GM18870 (cell line): Measurements from ENCODE around the gene AK1.

Source experiments
- ATAC-seq: cut with Tn5 transposase; IDR thresholded peaks from one replicate; pipeline ENCODE4 v1.9.1; 2021; ENCODE audit warnings: moderate library complexity; ENCODE audit not compliant: unreplicated experiment

Gene AK1, protein sequence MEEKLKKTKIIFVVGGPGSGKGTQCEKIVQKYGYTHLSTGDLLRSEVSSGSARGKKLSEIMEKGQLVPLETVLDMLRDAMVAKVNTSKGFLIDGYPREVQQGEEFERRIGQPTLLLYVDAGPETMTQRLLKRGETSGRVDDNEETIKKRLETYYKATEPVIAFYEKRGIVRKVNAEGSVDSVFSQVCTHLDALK

DNA sequence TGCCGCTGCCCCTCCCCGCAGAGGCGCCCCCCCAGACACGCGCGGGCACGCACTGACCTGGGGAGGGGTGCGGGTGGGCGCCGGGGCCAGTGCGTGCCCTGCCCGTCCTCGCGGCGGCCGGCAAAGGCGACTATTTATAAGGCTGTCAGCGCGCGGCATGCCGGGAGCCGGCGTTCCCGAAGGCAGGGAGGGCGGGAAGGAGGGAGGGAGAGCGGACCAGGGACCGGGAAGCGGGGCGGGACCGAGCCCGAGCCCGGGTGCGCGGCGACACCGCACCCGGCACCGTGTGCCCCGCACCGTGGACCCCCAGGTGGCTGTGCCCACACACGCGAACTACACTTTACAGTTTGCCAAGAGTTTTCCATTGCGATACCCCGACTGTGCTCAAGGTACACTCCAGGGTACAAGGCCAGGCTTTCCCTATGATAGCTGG is at the start of gene AK1:
Gene AK1, minus strand, starts transcription at position 110 of the 433 bp plus-strand sequence. CDS start 3,058 bp downstream, outside the sequence.
- ATAC-seq: no peak

DNA sequence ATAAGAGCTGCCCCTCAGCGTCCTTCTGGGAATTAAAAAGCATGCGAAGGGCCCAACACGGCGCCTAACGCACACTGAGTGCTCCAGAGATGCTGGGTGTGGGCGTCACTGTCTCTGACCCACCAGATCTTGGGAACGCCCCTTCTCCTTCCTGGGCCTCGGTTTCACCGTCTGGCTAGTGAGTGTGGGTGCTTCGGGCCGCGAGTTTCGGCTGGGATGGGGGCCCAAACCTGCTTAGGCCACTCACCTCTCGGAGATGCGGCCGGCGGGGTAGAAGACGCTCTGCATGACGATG is 49.4 kb upstream of the AK1 start:
- no peak for ATAC-seq

DNA sequence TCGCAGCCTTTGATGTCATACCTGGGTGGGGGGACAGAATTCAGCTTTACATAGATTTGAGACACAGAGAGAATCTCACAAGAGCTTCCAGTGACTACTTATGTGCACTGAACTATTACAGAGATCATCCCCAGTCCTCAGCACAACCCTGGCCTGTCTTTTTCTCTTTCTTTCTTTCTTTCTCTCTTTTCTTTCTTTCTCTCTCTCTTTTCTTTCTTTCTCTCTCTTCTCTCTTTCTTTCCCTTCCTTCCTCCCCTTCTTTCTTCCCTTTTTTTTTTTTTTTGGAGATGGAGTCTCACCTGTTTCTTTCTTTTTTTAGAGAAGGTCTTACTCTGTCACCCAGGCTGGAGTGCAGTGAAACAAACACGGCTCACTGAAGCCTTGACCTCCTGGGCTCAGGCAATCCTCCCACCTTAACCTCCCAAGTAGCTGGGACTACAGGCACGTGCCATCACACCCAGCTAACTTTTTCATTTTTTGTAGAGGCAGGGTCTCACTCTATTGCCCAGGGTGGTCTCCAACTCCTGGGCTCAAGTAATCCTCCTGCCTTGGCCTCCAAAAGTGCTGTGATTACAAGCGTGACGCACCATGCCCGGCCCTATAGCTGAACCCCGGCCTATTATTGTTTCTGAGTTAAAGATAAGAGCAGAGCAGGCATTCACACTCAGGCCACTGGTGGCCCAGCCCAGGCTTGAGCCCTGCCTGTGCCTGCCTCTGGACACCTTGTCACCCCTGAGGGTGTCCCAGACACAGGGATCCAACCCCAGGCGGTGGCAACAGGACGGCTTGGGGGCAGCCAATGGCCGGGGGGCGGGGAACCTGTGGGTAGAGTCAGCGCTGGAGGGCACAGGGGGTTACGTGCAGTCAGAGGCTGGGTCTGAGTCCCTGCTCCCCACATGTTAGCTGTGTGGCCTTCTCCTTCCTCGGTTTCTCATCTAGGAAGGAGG is 48.8 kb upstream of the AK1 start:
- no peak for ATAC-seq

DNA sequence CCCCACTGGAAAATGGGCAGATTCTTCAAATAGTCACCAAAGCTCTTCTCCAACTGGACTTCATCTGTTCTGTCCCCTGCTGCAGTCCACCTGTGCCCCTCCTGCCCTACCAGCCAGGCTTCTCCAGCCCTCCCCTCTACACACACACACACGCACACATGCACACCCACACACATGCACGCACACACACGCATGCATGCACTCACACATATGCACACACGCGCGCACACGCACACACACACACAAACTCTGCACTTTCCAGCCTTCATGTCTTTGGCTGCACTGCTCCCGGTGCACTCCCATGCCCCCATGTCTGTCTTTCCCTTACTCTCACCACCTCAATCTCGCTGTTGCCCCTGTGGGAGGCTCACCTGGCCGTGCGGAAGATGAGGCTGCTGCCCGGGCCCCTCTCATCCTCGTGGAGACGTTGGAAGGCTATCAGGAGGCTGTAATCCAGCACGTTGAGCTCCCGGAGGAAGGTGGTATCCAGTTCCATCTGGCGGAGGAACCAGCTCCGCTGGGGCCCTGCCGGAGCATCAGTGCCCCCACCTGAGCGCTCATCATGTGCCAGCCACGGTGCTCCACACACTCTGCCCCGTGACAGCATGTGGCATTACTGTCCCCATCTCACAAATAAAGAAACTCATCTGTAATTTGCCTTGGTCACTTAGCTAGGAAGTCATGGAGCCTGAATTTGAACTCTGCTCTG is 47.4 kb upstream of the AK1 start:
- ATAC-seq: no peak

DNA sequence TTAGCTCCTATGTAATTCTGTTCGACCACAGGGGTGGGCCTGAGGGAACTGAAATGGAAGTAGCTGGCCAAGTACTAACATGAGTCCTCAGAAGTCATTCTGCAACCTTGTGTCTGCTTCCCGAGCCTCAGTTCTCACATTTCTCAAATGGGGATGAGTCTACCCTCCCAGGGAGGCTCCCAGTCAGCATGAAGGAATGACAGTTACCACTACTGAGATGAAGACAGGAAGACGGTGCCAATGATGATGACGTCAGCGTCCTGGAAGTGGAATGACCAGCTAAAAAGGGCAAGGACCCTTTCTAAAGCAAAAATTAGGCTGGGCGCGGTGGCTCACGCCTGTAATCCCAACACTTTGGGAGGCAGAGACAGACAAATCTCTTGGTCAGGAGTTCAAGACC is 46.3 kb upstream of the AK1 start:
- ATAC-seq: no peak

DNA sequence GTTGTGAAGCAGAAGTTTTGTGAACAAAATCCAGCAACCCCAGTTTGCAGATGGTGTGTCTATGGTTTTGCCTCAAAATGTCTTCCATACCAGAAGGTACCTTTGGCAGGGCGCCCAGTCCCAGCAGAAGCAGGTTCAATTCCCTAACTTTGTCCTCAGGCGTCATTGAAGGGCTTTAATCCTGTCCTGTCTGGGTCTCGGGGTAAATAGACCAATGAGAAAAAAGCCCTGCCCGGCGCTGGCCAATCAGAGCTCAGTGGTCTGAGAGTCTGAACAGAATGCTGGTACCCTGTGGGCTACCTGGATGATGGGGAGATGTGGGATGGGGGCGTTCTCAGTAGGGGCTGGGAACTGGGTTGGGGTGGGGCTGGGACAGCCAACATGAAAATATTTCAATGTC is 45.6 kb upstream of the AK1 start:
- ATAC-seq: no peak

DNA sequence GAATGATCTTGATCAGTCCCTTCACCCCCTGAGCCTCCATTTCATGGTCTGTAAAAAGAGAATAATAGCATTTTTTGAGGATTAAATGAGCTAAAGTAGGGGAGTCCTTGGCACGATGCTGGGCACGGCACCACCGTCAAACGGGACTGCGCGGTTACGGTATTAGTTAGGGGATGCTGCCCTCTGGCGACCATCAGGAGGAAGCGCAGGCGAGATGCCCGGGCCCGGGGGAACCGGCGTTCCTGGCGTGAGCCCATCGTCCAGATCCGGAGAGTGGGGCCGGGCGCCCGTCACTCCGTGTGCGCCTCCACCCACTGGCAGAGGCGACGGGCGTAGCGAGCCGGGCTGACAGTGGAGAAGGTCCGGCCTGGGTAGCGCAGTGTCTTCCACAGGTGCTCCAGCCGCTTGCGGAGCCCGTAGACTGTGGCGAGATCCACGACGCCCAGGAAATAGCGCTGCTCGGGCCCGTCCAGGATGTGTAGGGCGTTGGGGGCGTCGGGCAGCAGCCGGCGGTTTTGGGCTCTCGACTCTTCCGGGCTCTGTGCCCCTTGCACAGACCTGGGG is 44.2 kb upstream of the AK1 start:
- ATAC-seq: no peak

DNA sequence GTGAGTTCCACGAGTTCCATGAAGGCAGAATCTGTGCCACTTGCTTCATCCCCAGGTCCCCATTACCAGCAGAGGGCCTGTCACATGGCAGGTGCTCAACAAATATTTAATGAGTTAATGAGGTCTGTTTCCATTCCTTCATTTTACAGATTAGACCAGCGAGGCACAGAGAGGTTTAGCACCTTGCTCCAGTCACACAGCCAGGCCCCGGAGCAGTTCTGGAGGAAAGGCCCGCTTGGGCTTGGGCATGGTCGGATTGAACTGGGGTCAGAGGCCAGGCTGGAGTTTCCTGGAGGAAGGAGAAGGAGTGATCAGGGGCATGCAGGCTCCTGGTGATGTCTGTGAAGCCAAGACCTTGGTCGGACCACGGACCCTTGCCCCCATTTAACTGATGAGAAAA is 43.3 kb upstream of the AK1 start:
- ATAC-seq: no peak

DNA sequence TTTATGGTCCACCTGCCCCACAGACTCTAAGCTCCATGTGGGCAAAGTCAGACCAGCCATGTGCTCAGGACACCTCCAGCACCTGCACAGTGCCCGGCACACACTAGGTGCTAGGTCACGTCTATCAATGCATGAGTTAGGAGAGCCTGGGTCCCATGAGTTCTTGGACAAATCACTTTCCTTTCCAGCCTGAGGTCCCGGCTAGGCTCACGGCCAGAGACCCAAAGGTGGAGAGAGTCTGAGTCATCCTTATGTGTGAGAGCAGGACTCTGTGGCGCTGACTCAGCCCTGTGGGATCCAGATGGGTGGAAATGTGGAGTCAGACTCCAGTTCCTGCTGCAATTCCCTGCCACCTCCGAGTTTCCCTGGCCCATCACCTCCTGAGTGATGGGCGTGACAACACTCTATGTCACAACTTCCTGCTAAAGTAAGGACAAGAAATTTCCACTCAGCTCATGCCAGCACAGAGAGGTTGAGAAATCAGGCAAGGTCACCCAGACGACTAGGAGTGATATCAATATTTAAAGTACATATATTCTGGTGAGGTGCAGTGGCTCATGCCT is 41.9 kb upstream of the AK1 start:
- no peak for ATAC-seq

DNA sequence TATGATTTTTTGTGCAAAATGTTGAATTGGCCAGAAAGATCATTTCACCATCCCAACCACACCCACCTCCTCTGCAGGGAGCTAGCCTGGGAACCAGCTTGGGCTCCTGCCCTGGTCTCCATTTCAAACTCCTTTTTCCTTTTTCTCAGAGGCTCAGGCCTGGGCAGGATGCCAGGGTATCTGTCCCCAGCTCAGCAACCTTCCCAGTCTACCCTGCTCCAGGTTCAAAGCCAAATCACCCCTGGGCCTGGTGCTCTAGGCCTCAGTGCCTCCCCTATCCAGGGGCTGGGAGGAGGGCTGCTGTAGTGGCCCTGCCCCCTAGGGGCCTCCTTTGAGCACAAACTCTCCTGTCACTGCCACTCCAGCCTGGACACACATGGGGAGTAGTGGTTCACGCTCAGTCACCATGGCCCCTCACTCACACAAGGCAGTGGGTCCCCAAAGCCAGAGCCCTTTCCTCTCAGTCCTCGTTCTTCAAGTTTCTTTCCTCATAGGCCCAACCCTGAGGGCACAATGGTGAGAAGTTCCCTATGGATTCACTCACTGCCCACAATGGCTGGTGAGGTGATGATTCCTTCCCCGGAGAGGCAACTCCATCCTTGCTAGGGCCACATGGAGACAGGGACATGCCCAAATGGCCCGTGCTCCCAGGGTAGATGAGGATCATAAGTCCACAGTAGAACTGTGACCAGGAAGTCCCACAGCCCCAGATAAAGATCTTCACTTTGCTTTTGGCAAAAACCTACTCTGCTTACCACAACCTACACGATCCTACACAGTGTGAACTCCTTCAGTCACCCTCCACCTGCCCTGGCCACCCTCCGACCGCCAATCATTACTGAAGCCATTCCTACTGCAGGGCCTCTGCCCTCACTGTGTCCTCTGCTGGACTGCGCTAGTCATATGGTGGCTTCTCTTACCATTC is 41.0 kb upstream of the AK1 start:
- ATAC-seq: no peak

DNA sequence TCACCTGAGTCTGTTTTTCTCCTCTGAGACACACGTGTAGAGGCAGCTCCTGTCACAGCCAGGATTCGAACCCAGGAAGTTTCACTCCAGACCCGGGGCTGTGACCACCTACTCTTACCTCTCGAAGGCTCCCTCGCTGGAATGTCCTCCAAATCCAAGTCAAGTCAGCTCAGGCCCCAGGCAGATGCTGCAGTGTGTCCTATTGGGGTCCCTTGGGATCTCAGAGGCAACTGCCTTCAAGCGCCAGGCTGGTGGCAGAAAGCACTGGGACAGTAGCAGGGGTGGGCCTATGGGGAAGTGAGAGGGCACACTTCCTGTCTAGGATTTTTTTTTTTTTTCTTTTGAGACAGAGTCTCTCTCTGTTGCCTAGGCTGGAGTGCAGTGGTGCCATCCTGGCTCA is 40.1 kb upstream of the AK1 start:
- peak; percentile 33 for ATAC-seq

DNA sequence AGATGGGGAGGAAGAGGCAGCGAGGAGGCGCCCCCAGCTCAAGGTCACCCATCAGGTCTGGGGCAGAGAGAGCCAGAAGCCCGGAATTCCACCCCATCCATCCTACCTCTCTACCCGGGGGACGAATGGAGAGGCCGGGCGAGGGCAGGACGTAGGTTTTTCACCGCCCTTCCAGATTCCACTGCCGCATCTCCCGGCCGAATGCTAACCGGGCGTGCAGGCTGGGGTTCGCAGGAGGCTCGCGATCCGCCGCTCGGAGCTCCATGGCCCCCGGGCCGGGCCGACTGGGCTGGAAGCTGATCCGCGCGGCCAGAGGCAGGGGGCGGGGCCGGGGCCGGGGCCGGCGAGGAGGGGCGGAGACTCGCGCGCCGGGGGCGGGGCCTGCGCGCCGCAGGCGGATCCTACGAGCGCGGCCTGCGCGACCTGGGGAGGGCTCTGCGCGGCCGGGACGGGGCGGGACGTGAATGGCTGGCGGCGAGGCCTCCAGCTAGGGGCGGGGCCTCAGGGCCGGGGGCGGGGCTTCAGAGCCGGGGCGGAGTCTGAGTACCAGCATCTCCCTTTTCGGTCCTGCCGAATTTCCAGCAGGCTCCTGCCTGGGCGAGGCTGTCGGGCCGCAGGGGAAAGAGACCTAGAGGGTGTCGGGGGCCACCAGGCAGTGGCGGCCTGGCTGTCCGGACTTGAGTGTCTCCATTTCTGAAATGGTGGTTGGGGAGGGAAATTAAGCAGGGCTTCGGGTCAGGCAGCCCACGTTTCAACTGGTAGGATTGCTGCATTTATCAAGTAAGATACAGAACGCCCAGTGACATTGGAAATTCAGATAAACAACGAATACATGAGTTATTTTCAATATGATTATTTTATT is 39.5 kb upstream of the AK1 start, which contains the start of gene ST6GALNAC4:
Gene ST6GALNAC4, minus strand, starts transcription at position 322 of the 862 bp plus-strand sequence. CDS start 622 bp downstream, outside the sequence.
- ATAC-seq: no peak

DNA sequence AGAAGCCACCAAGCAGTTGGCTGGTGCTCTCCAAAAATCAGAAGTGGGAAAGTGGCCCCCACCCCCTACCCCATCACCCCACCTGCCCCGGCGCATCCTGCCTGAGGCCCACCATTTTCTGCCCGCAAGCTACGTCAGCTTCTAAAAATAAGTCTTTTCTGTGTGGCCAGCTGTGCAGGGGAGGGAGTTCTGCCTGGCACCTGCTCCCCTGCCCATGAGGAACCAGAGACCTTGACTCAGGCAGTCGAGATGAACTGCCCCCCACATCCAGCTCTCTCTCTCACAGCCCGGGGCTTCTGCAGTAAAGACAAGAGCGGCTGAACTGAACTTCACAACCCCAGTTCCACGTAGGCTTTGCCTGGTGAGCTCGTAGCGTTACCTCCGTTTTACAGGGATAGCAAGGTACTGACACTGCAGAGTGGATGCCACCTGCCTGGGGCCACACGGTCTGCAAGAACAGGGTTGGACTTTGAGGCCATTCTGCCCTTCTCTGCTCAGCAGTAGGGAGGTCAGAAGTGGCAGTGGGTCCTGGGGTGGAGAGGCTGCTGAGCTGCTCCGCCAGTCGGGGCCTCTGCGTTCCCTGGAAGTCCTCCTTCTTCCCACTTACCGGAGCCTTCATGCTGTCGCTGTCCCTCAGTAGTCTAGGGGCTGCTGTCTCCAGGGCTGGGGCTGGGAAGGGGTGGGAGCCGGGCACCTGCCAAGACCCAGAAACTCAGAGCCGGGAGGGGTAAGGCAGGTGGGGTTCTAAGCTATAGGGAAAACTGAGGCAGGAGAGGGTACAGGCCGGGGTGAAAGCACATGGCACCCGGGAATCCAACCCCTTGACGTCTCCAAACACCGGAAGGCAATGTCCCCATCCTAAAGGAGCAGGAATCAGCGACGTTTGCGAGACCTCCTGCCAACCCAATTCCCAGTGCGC is 38.6 kb upstream of the AK1 start:
- no peak for ATAC-seq

DNA sequence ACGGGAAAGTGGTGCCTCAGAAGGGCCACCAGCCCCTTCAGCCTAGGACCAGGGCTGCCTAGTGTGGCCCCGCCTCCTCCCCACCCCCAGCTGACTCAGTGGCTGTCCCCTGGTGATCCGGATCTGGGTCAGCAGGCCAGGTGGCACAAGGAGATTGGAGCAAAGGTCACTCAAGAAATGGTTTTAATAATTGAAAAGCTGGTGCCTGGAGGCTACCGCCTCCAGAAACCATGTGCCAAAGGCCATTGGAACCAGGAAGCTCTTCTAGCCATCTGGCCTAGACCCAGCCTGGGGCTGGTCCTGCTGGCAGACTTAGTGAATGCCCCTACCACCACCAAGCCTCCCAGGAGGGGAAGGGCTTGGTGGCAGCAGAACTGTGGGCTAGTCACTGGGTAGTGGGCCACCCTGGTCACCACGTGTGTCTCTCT is 37.9 kb upstream of the AK1 start:
- ATAC-seq: no peak

DNA sequence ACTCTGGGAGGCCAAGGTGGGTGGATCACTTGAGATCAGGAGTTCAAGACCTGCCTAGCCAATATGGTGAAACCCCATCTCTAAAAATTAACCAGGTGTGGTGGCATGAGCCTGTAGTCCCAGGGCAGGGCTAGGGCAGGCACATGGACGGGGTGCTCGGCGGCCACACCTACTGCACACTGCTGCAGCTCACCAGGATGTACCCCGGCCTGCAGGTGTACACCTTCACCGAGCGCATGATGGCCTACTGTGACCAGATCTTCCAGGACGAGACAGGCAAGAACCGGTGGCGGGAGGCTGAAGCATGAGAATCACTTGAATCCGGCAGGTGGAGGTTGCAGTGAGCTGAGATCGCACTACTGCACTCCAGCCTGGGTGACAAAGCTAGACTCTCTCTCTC is 36.2 kb upstream of the AK1 start:
- ATAC-seq: no peak

DNA sequence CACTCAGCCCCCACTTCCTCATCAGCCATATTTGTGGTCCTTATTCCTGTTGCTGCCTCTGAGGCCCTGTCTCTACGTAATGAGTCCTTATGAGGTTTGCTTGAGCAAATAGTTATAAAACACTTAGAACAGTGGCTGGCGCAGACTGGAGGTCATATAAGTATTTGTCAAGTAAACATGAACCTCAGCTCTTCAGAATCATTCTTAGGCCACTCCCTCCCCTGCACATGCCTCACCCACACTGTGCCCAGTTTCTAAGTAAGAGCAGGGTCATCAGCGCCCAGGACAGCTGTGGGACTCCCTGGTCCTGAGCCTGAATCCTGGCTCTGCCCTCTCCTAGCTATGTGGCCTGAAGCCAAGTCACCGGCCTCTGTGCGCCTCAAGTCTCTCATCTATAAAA is 35.4 kb upstream of the AK1 start:
- no peak for ATAC-seq

DNA sequence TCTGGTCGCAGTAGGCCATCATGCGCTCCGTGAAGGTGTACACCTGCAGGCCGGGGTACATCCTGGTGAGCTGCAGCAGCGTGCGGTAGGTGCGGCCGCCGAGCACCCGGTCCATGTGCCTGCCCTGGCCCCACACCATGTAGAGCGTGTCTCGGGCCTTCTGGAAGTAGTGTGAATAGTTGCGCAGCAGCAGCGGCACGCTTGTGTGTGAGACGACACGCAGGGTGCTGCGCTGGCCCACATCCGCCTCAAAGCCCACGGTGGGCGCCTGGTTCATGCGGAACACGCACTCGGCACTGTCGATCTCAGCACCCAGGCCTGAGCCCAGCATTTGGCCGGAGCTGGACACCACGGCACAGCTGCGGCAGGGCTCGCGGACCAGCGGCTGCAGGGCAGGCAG is 34.8 kb upstream of the AK1 start:
- ATAC-seq: no peak

DNA sequence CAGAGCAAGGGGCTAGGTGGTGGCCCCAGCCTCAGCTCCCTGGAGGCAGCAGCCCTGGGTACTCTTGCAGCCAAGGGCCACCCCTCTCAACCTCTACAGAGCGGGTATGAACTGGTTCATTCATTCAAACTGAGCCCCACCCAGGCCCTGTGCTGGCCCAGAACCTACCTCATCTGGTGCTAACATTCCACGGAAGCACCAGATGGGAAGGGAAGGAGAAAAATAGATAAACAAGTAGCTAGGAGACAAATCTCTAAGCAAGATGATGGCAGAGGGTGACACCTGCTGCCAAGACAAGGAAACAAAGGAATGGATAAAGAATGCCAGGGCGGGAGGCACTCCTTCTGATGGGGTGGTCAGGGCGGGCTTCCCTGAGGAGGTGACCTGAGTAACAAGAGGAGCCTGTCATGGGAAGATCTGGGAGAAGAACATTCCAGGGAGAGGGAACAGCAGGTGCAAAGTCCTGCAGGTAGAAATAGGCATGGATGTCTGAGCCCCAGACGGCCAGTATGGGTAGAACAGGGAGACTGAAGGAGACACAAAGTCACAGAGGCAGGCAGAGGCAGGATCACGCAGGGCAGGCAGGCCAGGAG is 33.2 kb upstream of the AK1 start:
- no peak for ATAC-seq
